Stimulated activated naive B cell treated with anti-CD40 and anti-IgM and Interleukin-4, amounts not matched to agents 10 μg/mL and 1 μg/mL and 100 μg/mL, for 72 hours (primary cell): ENCODE results near the gene LPAR2.

Source experiments
- ATAC-seq, 2 donors: fragments of 150-1000 bp; cut with Tn5 transposase; replicated peaks; 2 replicates each; pipeline ENCODE4 v1.10.0; 2021; ENCODE audit warnings: moderate library complexity in 1 of 2
- DNase-seq: peaks from one replicate; pipeline ENCODE4 v3.0.0; 2021
- H3K27ac Mint-ChIP-seq: one replicate; pipeline ENCODE4 v1.8.0; 2022; ENCODE audit warnings: mild to moderate bottlenecking, mixed read lengths
- H3K27me3 Mint-ChIP-seq, 2 donors: one replicate each; pipeline ENCODE4 v1.8.0; 2022; ENCODE audit warnings: mixed read lengths in 2 of 2
- H3K36me3 Mint-ChIP-seq, 2 donors: one replicate each; pipeline ENCODE4 v1.8.0; 2022; ENCODE audit warnings: mixed read lengths in 2 of 2, mild to moderate bottlenecking in 1 of 2
- H3K4me1 Mint-ChIP-seq, 2 donors: one replicate each; pipeline ENCODE4 v1.8.0; 2022; ENCODE audit warnings: mixed read lengths in 2 of 2, mild to moderate bottlenecking in 1 of 2
- H3K4me3 Mint-ChIP-seq, 2 donors: one replicate each; pipeline ENCODE4 v1.8.0; 2022; ENCODE audit warnings: mild to moderate bottlenecking in 2 of 2, mixed read lengths in 2 of 2, moderate library complexity in 1 of 2
- H3K9me3 Mint-ChIP-seq, 2 donors: one replicate each; pipeline ENCODE4 v1.8.0; 2022; ENCODE audit warnings: mixed read lengths in 2 of 2, mild to moderate bottlenecking in 1 of 2

The LPAR2 gene

DNA sequence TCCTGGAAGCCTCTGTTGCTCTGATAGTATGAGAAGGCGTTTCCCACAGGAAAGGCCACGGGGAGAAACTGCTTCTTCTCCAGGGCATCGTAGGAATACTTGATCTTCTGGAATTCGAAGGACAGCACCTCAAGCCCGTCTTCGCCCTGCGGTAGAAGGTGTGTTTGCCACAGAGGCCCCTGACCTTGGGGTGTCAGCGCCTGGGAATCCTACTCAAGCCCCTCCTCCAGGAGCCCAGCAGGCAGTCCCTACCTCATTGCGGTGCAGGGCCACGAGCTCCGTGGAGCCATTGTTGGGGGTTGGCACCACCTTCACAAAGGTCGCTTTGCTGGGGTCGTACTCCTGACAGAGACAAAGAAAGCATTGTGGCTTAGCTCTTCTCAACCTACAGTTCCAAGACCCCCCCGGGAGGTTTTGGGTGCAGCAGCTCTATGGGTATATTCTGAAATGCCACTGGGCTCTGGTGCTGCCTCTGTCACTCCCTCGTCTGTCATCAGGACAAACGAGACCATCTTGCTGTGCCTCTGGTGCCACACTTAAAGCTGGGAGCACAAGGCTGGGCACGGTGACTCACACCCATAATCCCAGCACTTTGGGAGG, 31.7 kb upstream of the LPAR2 start:
- ATAC-seq (no peak), DNase-seq (no peak)
- Mint-ChIP-seq H3K9me3 (no peaks in the 10 kb centered on the region), H3K27me3 (no peaks in the 10 kb centered on the region), H3K4me3 (no peak overlapping the region), H3K36me3 (peaks cover 40 to 50% of the 10 kb centered on the region in 2 donors), H3K27ac (no peak overlapping the region), H3K4me1 (peaks cover 22 to 29% of the 10 kb centered on the region in 2 donors)

- H3K27me3 Mint-ChIP-seq = no peaks in the 10 kb centered on the region
- ATAC-seq = no peak
- DNase-seq = no peak
- H3K27ac Mint-ChIP-seq = no peak overlapping the region
- H3K4me1 Mint-ChIP-seq = peaks cover 22% of the 10 kb centered on the region in 2 donors
- peaks cover 57 to 67% of the 10 kb centered on the region in 2 donors for H3K36me3 Mint-ChIP-seq
- H3K9me3 Mint-ChIP-seq = no peaks in the 10 kb centered on the region
- H3K4me3 Mint-ChIP-seq = no peak overlapping the region
Measured at GRCh38 chr19:19657397-19657783, 29.4 kb upstream of the LPAR2 start.

DNA sequence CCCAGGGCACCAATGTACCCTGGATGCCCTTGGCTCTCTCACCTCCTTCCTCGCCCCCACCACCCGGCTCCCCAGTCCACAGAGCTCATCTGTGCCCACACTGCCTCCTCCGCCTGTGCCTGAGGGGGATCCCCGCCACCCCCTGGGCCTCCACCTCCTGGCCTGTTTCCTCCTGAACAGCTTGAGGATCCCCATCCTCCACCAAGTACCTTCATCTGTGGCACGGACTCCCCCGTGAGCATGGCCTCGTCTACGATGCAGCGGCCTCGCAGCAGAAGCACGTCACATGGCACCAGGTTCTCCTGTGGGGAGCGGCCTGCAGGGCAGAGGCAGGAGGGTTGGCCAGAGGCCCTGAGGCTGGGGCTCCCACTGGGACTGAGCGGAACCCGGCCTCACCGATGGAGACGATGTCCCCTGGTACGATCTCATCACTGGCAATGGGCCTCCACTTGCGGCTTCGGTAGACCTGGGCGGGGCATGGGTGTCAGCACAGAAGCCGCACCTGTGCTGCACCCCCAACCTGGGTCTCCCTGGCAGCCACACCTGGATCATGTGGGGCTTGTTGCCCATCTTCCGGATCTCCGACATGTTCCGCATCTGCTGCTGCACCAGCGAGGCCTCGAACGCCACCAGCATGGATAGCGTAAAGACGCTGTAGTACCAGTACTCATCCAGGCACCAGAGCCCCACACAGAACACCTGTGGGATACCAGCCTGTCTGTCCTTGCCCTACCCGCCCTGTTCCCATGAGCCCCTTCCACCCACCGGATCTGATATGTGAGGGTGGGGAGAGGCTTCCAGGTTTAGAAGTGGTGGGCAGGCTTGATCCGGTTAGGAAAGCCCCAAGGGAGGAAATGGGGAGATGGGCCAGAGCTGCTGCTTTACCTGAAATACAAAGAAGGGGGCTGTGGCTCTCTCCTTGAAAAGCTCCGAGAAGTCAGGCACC, 28.7 kb upstream of the LPAR2 start:
- Mint-ChIP-seq H3K4me3 (no peak overlapping the region), H3K36me3 (peaks cover 56 to 68% of the 10 kb centered on the region in 2 donors), H3K27me3 (no peaks in the 10 kb centered on the region), H3K4me1 (peaks cover 15% of the 10 kb centered on the region in 2 donors), H3K27ac (peak overlapping the region; percentile 51), H3K9me3 (no peaks in the 10 kb centered on the region)
- ATAC-seq (no peak), DNase-seq (no peak)

DNA sequence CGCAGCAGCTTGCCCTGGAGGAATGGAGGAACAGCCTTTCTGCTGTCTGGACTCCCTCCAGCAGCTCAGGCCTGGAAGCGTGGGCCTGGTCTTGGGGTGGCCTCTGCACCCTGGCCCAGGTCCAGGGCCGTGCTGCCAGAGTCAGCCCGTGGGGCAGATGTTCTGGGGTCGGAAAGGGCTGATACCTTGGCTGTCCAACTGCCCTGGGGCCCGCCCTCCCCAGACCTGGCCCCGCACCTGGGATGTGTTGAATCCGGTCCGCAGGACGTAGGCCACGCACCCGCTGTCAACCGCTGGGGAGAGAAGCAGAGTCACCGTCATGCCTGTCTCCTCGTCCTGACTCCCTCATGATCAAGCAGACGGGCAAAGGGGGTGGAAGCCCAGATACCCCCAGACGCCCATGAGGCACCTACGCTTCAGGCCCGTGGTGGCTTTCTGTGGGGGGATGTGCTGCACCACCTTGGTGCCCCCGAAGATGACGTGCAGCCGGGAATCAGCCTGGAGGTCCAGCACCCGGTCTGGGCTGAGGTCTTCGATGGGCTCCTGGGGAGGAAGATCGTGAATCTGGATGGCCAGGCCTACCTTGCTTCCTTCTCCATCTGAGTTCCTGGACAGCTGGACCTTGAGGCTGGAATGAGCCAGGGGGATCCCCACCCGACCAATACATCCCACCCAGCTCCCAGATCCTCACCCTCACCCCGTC, 27.8 kb upstream of the LPAR2 start:
- ATAC-seq (no peak), DNase-seq (no peak)
- H3K4me3 Mint-ChIP-seq = no peak overlapping the region
- peaks cover 51 to 63% of the 10 kb centered on the region in 2 donors for H3K36me3 Mint-ChIP-seq
- no peaks in the 10 kb centered on the region for H3K27me3 Mint-ChIP-seq
- no peaks in the 10 kb centered on the region for H3K9me3 Mint-ChIP-seq
- H3K27ac Mint-ChIP-seq = no peak overlapping the region
- peaks cover 6 to 7% of the 10 kb centered on the region in 2 donors for H3K4me1 Mint-ChIP-seq

GRCh38 chr19:19655051-19655594, 27.1 kb upstream of the LPAR2 start:
- ATAC-seq (no peak), DNase-seq (no peak)
- H3K36me3 Mint-ChIP-seq = peaks cover 56 to 70% of the 10 kb centered on the region in 2 donors
- H3K9me3 Mint-ChIP-seq = no peaks in the 10 kb centered on the region
- H3K27ac Mint-ChIP-seq = no peak overlapping the region
- no peaks in the 10 kb centered on the region for H3K27me3 Mint-ChIP-seq
- peaks cover 6 to 9% of the 10 kb centered on the region in 2 donors for H3K4me1 Mint-ChIP-seq
- H3K4me3 Mint-ChIP-seq = no peak overlapping the region

GRCh38 chr19:19654441-19654840, 26.4 kb upstream of the LPAR2 start:
- Mint-ChIP-seq H3K4me1 (peaks cover 6% of the 10 kb centered on the region in 2 donors), H3K27me3 (no peaks in the 10 kb centered on the region), H3K36me3 (peaks cover 58 to 68% of the 10 kb centered on the region in 2 donors), H3K9me3 (no peaks in the 10 kb centered on the region), H3K27ac (no peak overlapping the region), H3K4me3 (no peak overlapping the region)
- no peak for ATAC-seq
- DNase-seq = no peak

- Mint-ChIP-seq H3K36me3 (peaks cover 61 to 69% of the 10 kb centered on the region in 2 donors), H3K27ac (peak overlapping the region; percentile 62), H3K4me1 (peaks cover 6 to 11% of the 10 kb centered on the region in 2 donors), H3K9me3 (no peaks in the 10 kb centered on the region), H3K4me3 (no peak overlapping the region), H3K27me3 (no peaks in the 10 kb centered on the region)
- DNase-seq (no peak), ATAC-seq (no peak)
Measured at GRCh38 chr19:19653597-19654147, 25.7 kb upstream of the LPAR2 start.

GRCh38 chr19:19652482-19653295, 24.7 kb upstream of the LPAR2 start:
- no peak overlapping the region for H3K4me3 Mint-ChIP-seq
- no peak for DNase-seq
- H3K4me1 Mint-ChIP-seq = peaks cover 6 to 11% of the 10 kb centered on the region in 2 donors
- no peaks in the 10 kb centered on the region for H3K27me3 Mint-ChIP-seq
- H3K36me3 Mint-ChIP-seq = peaks cover 57 to 69% of the 10 kb centered on the region in 2 donors
- no peaks in the 10 kb centered on the region for H3K9me3 Mint-ChIP-seq
- H3K27ac Mint-ChIP-seq = no peak overlapping the region
- ATAC-seq = no peak

GRCh38 chr19:19651076-19651475, 23.1 kb upstream of the LPAR2 start:
- Mint-ChIP-seq H3K4me3 (no peak overlapping the region), H3K4me1 (peaks cover 5 to 10% of the 10 kb centered on the region in 2 donors), H3K27me3 (no peaks in the 10 kb centered on the region), H3K9me3 (no peaks in the 10 kb centered on the region), H3K36me3 (peaks cover 57 to 65% of the 10 kb centered on the region in 2 donors), H3K27ac (peak overlapping the region; percentile 59)
- DNase-seq (no peak), ATAC-seq (no peak)

- no peak for ATAC-seq
- H3K36me3 Mint-ChIP-seq = peaks cover 59 to 66% of the 10 kb centered on the region in 2 donors
Measured at GRCh38 chr19:19650331-19650730, 22.3 kb upstream of the LPAR2 start.

GRCh38 chr19:19649580-19649995, 21.6 kb upstream of the LPAR2 start:
- Mint-ChIP-seq H3K4me1 (peaks cover 5 to 12% of the 10 kb centered on the region in 2 donors), H3K36me3 (peaks cover 56 to 67% of the 10 kb centered on the region in 2 donors), H3K4me3 (no peak overlapping the region), H3K9me3 (no peaks in the 10 kb centered on the region), H3K27ac (peak overlapping the region; percentile 78), H3K27me3 (no peaks in the 10 kb centered on the region)
- no peak for DNase-seq
- ATAC-seq = no peak

More at GRCh38 chr19:19650331-19650730, 22.3 kb upstream of the LPAR2 start:
- H3K4me3 Mint-ChIP-seq = no peak overlapping the region
- H3K9me3 Mint-ChIP-seq = no peaks in the 10 kb centered on the region
- no peak for DNase-seq
- H3K4me1 Mint-ChIP-seq = peaks cover 5 to 12% of the 10 kb centered on the region in 2 donors
- H3K27ac Mint-ChIP-seq = peak overlapping the region; percentile 80
- H3K27me3 Mint-ChIP-seq = no peaks in the 10 kb centered on the region

DNA sequence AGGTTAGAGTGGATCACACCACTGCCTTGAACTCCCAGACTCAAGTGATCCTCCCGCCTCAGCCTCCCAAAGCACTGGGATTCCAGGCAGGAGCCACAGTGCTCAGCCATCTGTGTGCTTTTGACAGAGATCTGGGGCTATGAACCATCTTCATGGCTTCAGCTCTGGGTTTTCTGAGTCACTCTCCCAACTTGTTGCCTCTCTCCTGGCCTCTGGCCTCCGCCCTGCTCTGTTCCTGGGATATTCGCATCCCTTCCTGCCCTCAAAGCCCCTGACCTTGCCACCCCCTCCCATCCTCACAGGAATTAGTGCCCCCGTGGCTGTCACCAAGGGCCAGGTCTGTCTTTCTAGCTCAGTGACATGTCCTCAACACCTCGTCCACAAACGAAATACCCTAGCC, 21.1 kb upstream of the LPAR2 start:
- peaks cover 10 to 12% of the 10 kb centered on the region in 2 donors for H3K4me1 Mint-ChIP-seq
- H3K4me3 Mint-ChIP-seq = no peak overlapping the region
- no peaks in the 10 kb centered on the region for H3K27me3 Mint-ChIP-seq
- H3K9me3 Mint-ChIP-seq = no peaks in the 10 kb centered on the region
- no peak for DNase-seq
- H3K36me3 Mint-ChIP-seq = peaks cover 53 to 69% of the 10 kb centered on the region in 2 donors
- H3K27ac Mint-ChIP-seq = peak overlapping the region; percentile 78
- no peak for ATAC-seq
